Caco-2 (cell line): ENCODE results near the gene UNC5A. TPM values are rescaled to one million over a fixed set of nuclear protein-coding genes. Genes with fewer than 3 reads are reported as not detected.

ENCODE experiments used
- BruUV-seq: library from RNA; stranded (reverse); fragments of 400-500 nt; replicated peaks from 2 replicates; lab custom pipeline; 2021; lab: Mats Ljungman, UMichigan
- CTCF ChIA-PET: fragments of 300-600 bp; sonication (Branson Sonifier 250); formaldehyde crosslinking; loops from one replicate; lab custom pipeline; 2022; ENCODE audit warnings: antibody characterized with exemption; lab: Charles Lee
- POLR2A ChIA-PET: fragments of 300-600 bp; sonication (Branson Sonifier 250); formaldehyde crosslinking; loops from one replicate; lab custom pipeline; 2022; ENCODE audit warnings: antibody characterized with exemption; lab: Charles Lee
- DNase-seq, 2 experiments: peaks; one replicate each; pipeline versions ENCODE4 v3.0.0 to v3.0.0-alpha.2; 2020 to 2022
- H3K27me3 ChIP-seq: replicated peaks from 2 replicates; pipeline ENCODE4 v1.6.0; 2011; ENCODE audit warnings: low read length; ENCODE audit not compliant: control insufficient read depth, insufficient read depth
- H3K36me3 ChIP-seq: 2 replicates; pipeline ENCODE4 v1.5.1; 2011; ENCODE audit warnings: low read length; ENCODE audit not compliant: control insufficient read depth, insufficient read depth
- H3K4me1 ChIP-seq: fragments of 250-450 bp; sonication (Bioruptor Pico); 2 replicates; pipeline ENCODE4 v1.5.1; 2020; ENCODE audit warnings: mild to moderate bottlenecking
- H3K4me3 ChIP-seq: 2 replicates; pipeline ENCODE4 v1.5.1; 2011; ENCODE audit warnings: low read depth, mild to moderate bottlenecking, control low read depth, low read length
- H3K9me3 ChIP-seq: fragments of 250-450 bp; sonication (Bioruptor Pico); 2 replicates; pipeline ENCODE4 v1.5.1; 2020; ENCODE audit warnings: mild to moderate bottlenecking, moderate library complexity
- H3K27ac Mint-ChIP-seq: one replicate; pipeline ENCODE4 v1.8.0; 2022; ENCODE audit warnings: mixed read lengths; ENCODE audit not compliant: unreplicated experiment
- H3K27me3 Mint-ChIP-seq: one replicate; pipeline ENCODE4 v1.8.0; 2022; ENCODE audit warnings: mixed read lengths; ENCODE audit not compliant: insufficient read depth, unreplicated experiment
- H3K36me3 Mint-ChIP-seq: one replicate; pipeline ENCODE4 v1.8.0; 2022; ENCODE audit warnings: mild to moderate bottlenecking, mixed read lengths; ENCODE audit not compliant: insufficient read depth, unreplicated experiment
- H3K4me1 Mint-ChIP-seq: one replicate; pipeline ENCODE4 v1.8.0; 2022; ENCODE audit warnings: low read depth, mixed read lengths; ENCODE audit not compliant: unreplicated experiment
- H3K4me3 Mint-ChIP-seq: one replicate; pipeline ENCODE4 v1.8.0; 2022; ENCODE audit warnings: mild to moderate bottlenecking, moderate library complexity, mixed read lengths; ENCODE audit not compliant: unreplicated experiment
- H3K9me3 Mint-ChIP-seq: one replicate; pipeline ENCODE4 v1.8.0; 2022; ENCODE audit warnings: mixed read lengths; ENCODE audit not compliant: unreplicated experiment
- CTCF ChIP-seq, 2 experiments: fragments of 200-600 bp in 1 of 2; IDR thresholded peaks; 1 replicate in 1 of 2; 2 replicates in 1 of 2; pipeline versions ENCODE4 v1.5.1 to v1.8.0; 2011 to 2022; ENCODE audit warnings: antibody characterized with exemption in 1 of 2, control low read depth in 1 of 2, inconsistent platforms in 1 of 2, low read depth in 1 of 2, low read length in 1 of 2, mild to moderate bottlenecking in 1 of 2, moderate library complexity in 1 of 2; ENCODE audit not compliant: insufficient read depth in 1 of 2, severe bottlenecking in 1 of 2, unreplicated experiment in 1 of 2
- intact Hi-C: fragments of 100-400 bp; cut with micrococcal nuclease; formaldehyde crosslinking; loops from one replicate; pipeline ENCODE4 v1.10.0; 2022; ENCODE audit not compliant: unreplicated experiment
- total RNA-seq: library from RNA; stranded (reverse); gene quantifications from 2 replicates; pipeline ENCODE4 v1.2.3, GENCODE V29; 2022

UNC5A gene
- total RNA-seq, 1 experiment from 2014 or later: not detected

- peaks cover 17% of the 10 kb centered on the region for H3K27me3 Mint-ChIP-seq
- POLR2A ChIA-PET: interaction anchor here (0.6 kb wide), 1 partner anchor 307 kb away, joined by 4 read pairs; no protein-coding TSS in a partner anchor
- no peaks in the 10 kb centered on the region for H3K36me3 Mint-ChIP-seq
These were observed 29.9 kb upstream of the UNC5A start for GRCh38 chr5:176780176-176781053.

GRCh38 chr5:176781054-176781375, 29.3 kb upstream of the UNC5A start:
- Mint-ChIP-seq H3K4me1 (no peaks in the 10 kb centered on the region), H3K27me3 (peaks cover 17% of the 10 kb centered on the region), H3K4me3 (no peak overlapping the region), H3K27ac (no peak overlapping the region), H3K9me3 (no peaks in the 10 kb centered on the region), H3K36me3 (no peaks in the 10 kb centered on the region)
- intact Hi-C loops: no loop called here
- DNase-seq: no peak
- CTCF ChIA-PET: no interaction called here
- no peaks in the 10 kb centered on the region; the same call in none of the 2 replicates for H3K27me3 ChIP-seq
- TF ChIP-seq CTCF (IDR thresholded peaks at IDR 0.05; ENCODE audit: insufficient read depth in 1 of 2, low read depth in 1 of 2, low read length in 1 of 2, severe bottlenecking in 1 of 2, unreplicated experiment in 1 of 2): no peak
- POLR2A ChIA-PET: no interaction called here
- no TSS peak for BruUV-seq
- H3K36me3 ChIP-seq: no peaks in the 10 kb centered on the region
- H3K9me3 ChIP-seq: no peaks in the 10 kb centered on the region
- H3K4me1 ChIP-seq: no peaks in the 10 kb centered on the region
- H3K4me3 ChIP-seq: no peak overlapping the region

More at GRCh38 chr5:176780176-176781053, 29.9 kb upstream of the UNC5A start:
- Mint-ChIP-seq H3K27ac (no peak overlapping the region), H3K4me1 (no peaks in the 10 kb centered on the region), H3K4me3 (no peak overlapping the region), H3K9me3 (no peaks in the 10 kb centered on the region)
- no TSS peak for BruUV-seq
- Histone ChIP-seq H3K4me3 (no peak overlapping the region), H3K36me3 (no peaks in the 10 kb centered on the region), H3K27me3 (no peaks in the 10 kb centered on the region; the same call in none of the 2 replicates), H3K4me1 (no peaks in the 10 kb centered on the region), H3K9me3 (no peaks in the 10 kb centered on the region)
- CTCF ChIA-PET: no interaction called here
- TF ChIP-seq CTCF (IDR thresholded peaks at IDR 0.05; ENCODE audit: insufficient read depth in 1 of 2, low read depth in 1 of 2, low read length in 1 of 2, severe bottlenecking in 1 of 2, unreplicated experiment in 1 of 2): no peak
- intact Hi-C loops: no loop called here
- no peak for DNase-seq

GRCh38 chr5:176781638-176782570, 28.5 kb upstream of the UNC5A start:
- H3K36me3 Mint-ChIP-seq: no peaks in the 10 kb centered on the region
- no peaks in the 10 kb centered on the region for H3K36me3 ChIP-seq
- ChIA-PET CTCF (no interaction called here), POLR2A (no interaction called here)
- no peak for TF ChIP-seq CTCF (IDR thresholded peaks at IDR 0.05; ENCODE audit: insufficient read depth in 1 of 2, low read depth in 1 of 2, low read length in 1 of 2, severe bottlenecking in 1 of 2, unreplicated experiment in 1 of 2)
- DNase-seq: no peak
- H3K4me1 Mint-ChIP-seq: no peaks in the 10 kb centered on the region
- no peak overlapping the region for H3K4me3 Mint-ChIP-seq
- no peaks in the 10 kb centered on the region for H3K4me1 ChIP-seq
- intact Hi-C loops: no loop called here
- no peaks in the 10 kb centered on the region for H3K9me3 ChIP-seq
- no peak overlapping the region for H3K27ac Mint-ChIP-seq
- H3K9me3 Mint-ChIP-seq: no peaks in the 10 kb centered on the region
- H3K27me3 Mint-ChIP-seq: peaks cover 17% of the 10 kb centered on the region
- H3K4me3 ChIP-seq: no peak overlapping the region
- BruUV-seq: no TSS peak
- no peaks in the 10 kb centered on the region; the same call in none of the 2 replicates for H3K27me3 ChIP-seq
